Measurements from ENCODE around the gene RGS14.

RGS14 gene

DNA sequence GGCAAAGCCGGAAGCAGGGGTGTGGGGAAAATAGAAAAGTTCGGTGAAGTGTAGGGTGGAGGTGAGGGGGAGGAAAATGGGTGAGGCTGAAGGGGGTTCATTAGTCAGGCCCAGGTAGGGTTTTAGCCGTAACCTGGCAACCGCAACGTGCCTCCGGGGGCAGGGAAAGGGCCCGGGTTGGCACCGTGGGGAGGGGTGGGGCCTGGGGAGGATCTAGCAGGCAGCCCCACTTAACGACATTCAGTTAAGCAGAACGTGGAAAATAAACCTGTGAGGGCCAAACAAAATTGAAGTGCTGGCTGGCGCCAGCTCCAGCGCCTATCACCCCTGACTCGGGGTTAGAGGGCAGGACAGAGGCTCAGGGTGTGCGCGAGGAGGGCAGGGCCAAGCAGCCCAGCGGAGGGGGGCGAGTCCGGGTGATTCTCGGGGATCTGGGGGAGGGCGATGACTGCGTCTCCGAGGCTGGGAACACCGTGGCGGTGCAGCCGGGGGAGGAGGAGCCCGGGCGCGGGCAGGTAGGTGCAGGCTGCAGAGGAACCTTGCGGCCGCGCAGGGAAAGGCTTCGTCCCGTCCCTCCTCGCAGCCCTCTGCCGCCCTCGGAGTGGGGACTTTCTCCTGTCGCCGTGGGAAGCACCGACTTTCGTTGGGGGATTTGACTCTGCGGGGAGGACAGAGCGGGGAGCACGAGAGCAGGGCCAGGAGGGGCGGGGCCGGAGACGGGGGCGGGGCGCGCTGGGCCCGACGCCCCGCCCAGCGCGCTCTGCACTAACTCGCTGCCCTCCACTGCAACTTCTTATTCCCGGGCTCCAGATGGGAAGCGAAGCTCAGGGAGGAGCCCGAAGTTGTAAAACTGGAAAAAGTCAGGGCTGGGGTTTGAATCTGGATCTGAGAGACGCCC, 5.1 kb downstream of the RGS14 start:
- no peak overlapping the region for H3K27ac ChIP-seq
- H3K36me3 ChIP-seq (ENCODE audit: insufficient read depth, low read length): no peaks in the 10 kb centered on the region
- H3K4me3 ChIP-seq: peak overlapping the region; percentile 74
- no peak overlapping the region for H3K9ac ChIP-seq (ENCODE audit: insufficient read length)
- TF ChIP-seq FOXP2 (optimal IDR thresholded peaks at IDR 0.05; ENCODE audit: control extremely low read depth, extremely low read length, insufficient read depth): no peak
- TF ChIP-seq EZH2 (IDR thresholded peaks at IDR 0.05): no peak
- TF ChIP-seq POLR2AphosphoS5 (IDR thresholded peaks at IDR 0.05; ENCODE audit: borderline replicate concordance, low read depth, low read length): peak; percentile 40; the same call in 1 of the 2 replicates
- DNase-seq (ENCODE audit: low read depth, low spot score): no peak
- H3K9me3 ChIP-seq (ENCODE audit: low read depth, low read length): no peaks in the 10 kb centered on the region

DNA sequence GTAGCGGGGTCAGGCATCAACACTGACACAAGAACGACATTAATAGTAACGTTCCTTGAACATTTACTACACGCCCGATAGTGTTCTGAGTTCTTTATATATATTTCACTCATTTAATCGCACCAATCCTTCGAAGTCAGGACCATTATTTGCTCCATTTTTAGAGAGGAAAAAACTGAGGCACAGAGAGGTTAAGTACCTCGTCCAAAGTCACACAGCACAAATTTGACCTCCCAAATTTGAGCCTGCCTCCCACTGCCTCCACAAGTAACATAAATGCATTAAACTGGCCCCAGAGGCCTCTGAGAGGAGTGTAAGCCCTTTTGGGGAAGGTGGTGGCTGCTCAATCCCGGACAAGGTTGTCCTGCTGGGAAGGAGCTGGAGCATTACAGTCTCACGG, 5.8 kb downstream of the RGS14 start:
- Histone ChIP-seq H3K36me3 (ENCODE audit: insufficient read depth, low read length) (no peaks in the 10 kb centered on the region), H3K9ac (ENCODE audit: insufficient read length) (no peak overlapping the region), H3K27ac (no peak overlapping the region), H3K9me3 (ENCODE audit: low read depth, low read length) (no peaks in the 10 kb centered on the region), H3K4me3 (peak overlapping the region; percentile 74)
- DNase-seq (ENCODE audit: low read depth, low spot score): no peak
- no peak for TF ChIP-seq EZH2 (IDR thresholded peaks at IDR 0.05)
- no peak for TF ChIP-seq FOXP2 (optimal IDR thresholded peaks at IDR 0.05; ENCODE audit: control extremely low read depth, extremely low read length, insufficient read depth)
- no peak for TF ChIP-seq POLR2AphosphoS5 (IDR thresholded peaks at IDR 0.05; ENCODE audit: borderline replicate concordance, low read depth, low read length)

DNA sequence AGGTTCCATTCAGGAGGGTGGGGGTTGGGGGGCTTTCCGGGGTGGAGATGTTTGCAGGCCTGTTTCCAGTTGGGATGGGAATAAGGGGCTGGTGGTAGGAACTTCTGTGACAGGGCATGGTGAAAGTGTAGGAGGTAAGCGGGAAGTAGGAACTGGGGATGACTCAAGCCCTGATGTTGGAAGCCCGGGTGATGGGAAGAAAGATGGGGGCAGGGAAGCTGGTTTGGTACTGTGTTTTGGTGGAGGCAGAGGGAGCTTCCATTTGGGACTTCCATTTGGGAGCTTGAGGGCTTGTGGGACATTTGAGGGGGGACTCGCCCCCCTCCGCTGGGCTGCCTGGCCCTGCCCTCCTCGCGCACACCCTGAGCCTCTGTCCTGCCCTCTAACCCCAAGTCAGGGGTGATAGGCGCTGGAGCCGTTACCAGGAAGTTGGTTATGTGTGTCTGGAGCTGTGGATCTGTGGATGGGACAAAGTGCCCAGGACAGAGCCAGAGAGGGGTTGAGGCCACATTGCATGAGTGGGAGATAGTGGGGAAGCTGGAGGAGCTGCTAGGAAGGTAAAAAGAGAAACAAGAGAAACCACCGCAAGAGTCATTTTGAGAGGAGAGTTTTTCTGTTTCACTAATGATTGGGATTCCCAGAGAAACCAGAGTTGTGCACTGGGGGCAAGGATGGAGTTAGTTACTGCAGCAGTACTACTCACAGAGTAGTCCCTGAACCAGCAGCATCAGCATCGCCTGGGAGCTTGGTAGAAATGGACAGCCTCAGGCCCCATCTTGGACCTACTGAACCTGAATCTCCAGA, 6.6 kb downstream of the RGS14 start:
- Histone ChIP-seq H3K36me3 (ENCODE audit: insufficient read depth, low read length) (no peaks in the 10 kb centered on the region), H3K27ac (no peak overlapping the region), H3K9me3 (ENCODE audit: low read depth, low read length) (no peaks in the 10 kb centered on the region), H3K4me3 (no peak overlapping the region), H3K9ac (ENCODE audit: insufficient read length) (no peak overlapping the region)
- DNase-seq (ENCODE audit: low read depth, low spot score): no peak
- no peak for TF ChIP-seq FOXP2 (optimal IDR thresholded peaks at IDR 0.05; ENCODE audit: control extremely low read depth, extremely low read length, insufficient read depth)
- TF ChIP-seq POLR2AphosphoS5 (IDR thresholded peaks at IDR 0.05; ENCODE audit: borderline replicate concordance, low read depth, low read length): no peak
- TF ChIP-seq EZH2 (IDR thresholded peaks at IDR 0.05): no peak

DNA sequence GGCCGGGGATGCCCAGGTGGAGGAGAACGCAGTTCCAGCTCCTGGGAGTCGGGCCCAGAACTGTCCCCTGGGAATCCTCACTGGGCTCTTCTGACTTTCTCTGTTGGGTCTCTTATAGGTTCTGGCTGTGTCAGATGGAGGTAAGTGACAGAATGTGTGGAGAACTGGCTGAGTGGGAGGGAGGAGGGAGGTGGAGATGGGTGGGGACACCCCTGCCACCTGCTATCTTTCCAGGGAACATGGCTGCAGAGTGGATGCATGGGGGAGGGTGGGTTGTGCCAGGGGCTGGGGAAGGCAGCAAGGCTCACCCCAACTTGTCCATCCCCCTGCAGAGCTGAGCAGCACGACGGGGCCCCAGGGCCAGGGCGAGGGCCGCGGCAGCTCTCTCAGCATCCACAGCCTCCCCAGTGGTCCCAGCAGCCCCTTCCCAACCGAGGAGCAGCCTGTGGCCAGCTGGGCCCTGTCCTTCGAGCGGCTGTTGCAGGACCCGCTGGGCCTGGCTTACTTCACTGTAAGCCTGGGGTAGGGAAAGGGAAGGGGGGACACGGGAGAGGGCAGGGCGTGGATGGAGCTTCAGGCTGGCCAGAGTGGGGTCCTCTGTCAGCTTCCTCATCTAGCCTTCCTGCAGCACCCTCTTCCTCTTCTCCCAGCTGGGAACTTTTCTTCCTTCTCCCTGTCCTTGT, 8.3 kb downstream of the RGS14 start:
- DNase-seq (ENCODE audit: low read depth, low spot score): no peak
- no peak overlapping the region for H3K9ac ChIP-seq (ENCODE audit: insufficient read length)
- no peaks in the 10 kb centered on the region for H3K9me3 ChIP-seq (ENCODE audit: low read depth, low read length)
- H3K4me3 ChIP-seq: no peak overlapping the region
- TF ChIP-seq FOXP2 (optimal IDR thresholded peaks at IDR 0.05; ENCODE audit: control extremely low read depth, extremely low read length, insufficient read depth): no peak
- TF ChIP-seq EZH2 (IDR thresholded peaks at IDR 0.05): no peak
- no peak for TF ChIP-seq POLR2AphosphoS5 (IDR thresholded peaks at IDR 0.05; ENCODE audit: borderline replicate concordance, low read depth, low read length)
- peak overlapping the region; percentile 42; the same call in 1 of the 2 replicates for H3K27ac ChIP-seq
- H3K36me3 ChIP-seq (ENCODE audit: insufficient read depth, low read length): no peaks in the 10 kb centered on the region

GRCh38 chr5:177366528-177367322, 9.0 kb downstream of the RGS14 start:
- H3K9ac ChIP-seq (ENCODE audit: insufficient read length): peak overlapping the region; percentile 41
- H3K4me3 ChIP-seq: 0 out of 2 replicates have a peak overlapping the region, but pooled peaks have one; percentile 30
- peak overlapping the region; percentile 42; the same call in 1 of the 2 replicates for H3K27ac ChIP-seq
- H3K9me3 ChIP-seq (ENCODE audit: low read depth, low read length): no peaks in the 10 kb centered on the region
- no peak for TF ChIP-seq FOXP2 (optimal IDR thresholded peaks at IDR 0.05; ENCODE audit: control extremely low read depth, extremely low read length, insufficient read depth)
- no peak for TF ChIP-seq POLR2AphosphoS5 (IDR thresholded peaks at IDR 0.05; ENCODE audit: borderline replicate concordance, low read depth, low read length)
- no peak for TF ChIP-seq EZH2 (IDR thresholded peaks at IDR 0.05)
- no peak for DNase-seq (ENCODE audit: low read depth, low spot score)
- no peaks in the 10 kb centered on the region for H3K36me3 ChIP-seq (ENCODE audit: insufficient read depth, low read length)

DNA sequence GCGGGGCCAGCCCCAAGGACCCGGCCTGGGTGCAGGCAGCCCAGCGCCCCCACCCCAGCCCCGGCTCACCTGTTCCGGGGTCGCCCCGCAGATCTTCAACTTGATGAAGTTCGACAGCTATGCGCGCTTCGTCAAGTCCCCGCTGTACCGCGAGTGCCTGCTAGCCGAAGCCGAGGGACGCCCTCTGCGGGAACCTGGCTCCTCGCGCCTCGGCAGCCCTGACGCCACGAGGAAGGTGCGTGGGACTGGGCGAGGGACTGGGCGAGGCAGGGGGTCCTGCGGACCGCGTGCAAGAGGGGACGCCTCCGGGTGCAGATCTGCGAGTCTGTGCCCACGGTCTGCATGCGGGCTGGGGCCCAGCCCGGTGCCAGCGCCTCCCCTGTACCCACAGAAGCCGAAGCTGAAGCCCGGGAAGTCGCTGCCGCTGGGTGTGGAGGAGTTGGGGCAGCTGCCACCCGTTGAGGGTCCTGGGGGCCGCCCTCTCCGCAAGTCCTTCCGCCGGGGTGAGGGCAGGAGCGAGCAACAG, 9.7 kb downstream of the RGS14 start:
- DNase-seq (ENCODE audit: low read depth, low spot score): no peak
- Histone ChIP-seq H3K9ac (ENCODE audit: insufficient read length) (no peak overlapping the region), H3K27ac (no peak overlapping the region), H3K9me3 (ENCODE audit: low read depth, low read length) (no peaks in the 10 kb centered on the region), H3K4me3 (no peak overlapping the region), H3K36me3 (ENCODE audit: insufficient read depth, low read length) (no peaks in the 10 kb centered on the region)
- TF ChIP-seq POLR2AphosphoS5 (IDR thresholded peaks at IDR 0.05; ENCODE audit: borderline replicate concordance, low read depth, low read length): no peak
- TF ChIP-seq FOXP2 (optimal IDR thresholded peaks at IDR 0.05; ENCODE audit: control extremely low read depth, extremely low read length, insufficient read depth): no peak
- TF ChIP-seq EZH2 (IDR thresholded peaks at IDR 0.05): no peak
